ENCODE results near the gene RCAN1.

GRCh38 chr21:34560021-34560420 is 54.9 kb downstream of the RCAN1 start:
- TF ChIP-seq, protein P1, sequence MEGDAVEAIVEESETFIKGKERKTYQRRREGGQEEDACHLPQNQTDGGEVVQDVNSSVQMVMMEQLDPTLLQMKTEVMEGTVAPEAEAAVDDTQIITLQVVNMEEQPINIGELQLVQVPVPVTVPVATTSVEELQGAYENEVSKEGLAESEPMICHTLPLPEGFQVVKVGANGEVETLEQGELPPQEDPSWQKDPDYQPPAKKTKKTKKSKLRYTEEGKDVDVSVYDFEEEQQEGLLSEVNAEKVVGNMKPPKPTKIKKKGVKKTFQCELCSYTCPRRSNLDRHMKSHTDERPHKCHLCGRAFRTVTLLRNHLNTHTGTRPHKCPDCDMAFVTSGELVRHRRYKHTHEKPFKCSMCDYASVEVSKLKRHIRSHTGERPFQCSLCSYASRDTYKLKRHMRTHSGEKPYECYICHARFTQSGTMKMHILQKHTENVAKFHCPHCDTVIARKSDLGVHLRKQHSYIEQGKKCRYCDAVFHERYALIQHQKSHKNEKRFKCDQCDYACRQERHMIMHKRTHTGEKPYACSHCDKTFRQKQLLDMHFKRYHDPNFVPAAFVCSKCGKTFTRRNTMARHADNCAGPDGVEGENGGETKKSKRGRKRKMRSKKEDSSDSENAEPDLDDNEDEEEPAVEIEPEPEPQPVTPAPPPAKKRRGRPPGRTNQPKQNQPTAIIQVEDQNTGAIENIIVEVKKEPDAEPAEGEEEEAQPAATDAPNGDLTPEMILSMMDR (IDR thresholded peaks at IDR 0.05) = no peak
- TF ChIP-seq ZFX (IDR thresholded peaks at IDR 0.05; ENCODE audit: borderline replicate concordance) = no peak
